Activated naive CD4-positive, alpha-beta T cell treated with anti-CD3 and anti-CD28 coated beads, Interleukin-2, amount 50 U/mL, for 72 hours (primary cell): Measurements from ENCODE around the gene AGMO. TPM values are rescaled to one million over a fixed set of nuclear protein-coding genes. Genes with fewer than 3 reads are reported as not detected.

Experiments used
- ATAC-seq, 2 donors: fragments of 150-1000 bp; cut with Tn5 transposase; 2 replicates each; pipeline ENCODE4 v1.10.0; 2021; ENCODE audit warnings: mild to moderate bottlenecking in 2 of 2, moderate library complexity in 2 of 2
- DNase-seq, 2 donors: peaks; one replicate each; pipeline ENCODE4 v3.0.0; 2021 to 2022; ENCODE audit warnings: low spot score in 2 of 2
- H3K27ac Mint-ChIP-seq, 2 donors: one replicate each; pipeline ENCODE4 v1.8.0; 2022; ENCODE audit warnings: mild to moderate bottlenecking in 2 of 2, mixed read lengths in 2 of 2
- H3K36me3 Mint-ChIP-seq, 2 donors: one replicate each; pipeline ENCODE4 v1.8.0; 2022; ENCODE audit warnings: mixed read lengths in 2 of 2
- H3K9me3 Mint-ChIP-seq, 2 donors: one replicate each; pipeline ENCODE4 v1.8.0; 2022; ENCODE audit warnings: mixed read lengths in 2 of 2
- total RNA-seq, 2 donors: library from RNA; stranded (reverse); gene quantifications; one replicate each; pipeline ENCODE4 v1.2.3, GENCODE V29; 2022

Gene AGMO
- total RNA-seq, 2 donors from 2014 or later: not detected

DNA sequence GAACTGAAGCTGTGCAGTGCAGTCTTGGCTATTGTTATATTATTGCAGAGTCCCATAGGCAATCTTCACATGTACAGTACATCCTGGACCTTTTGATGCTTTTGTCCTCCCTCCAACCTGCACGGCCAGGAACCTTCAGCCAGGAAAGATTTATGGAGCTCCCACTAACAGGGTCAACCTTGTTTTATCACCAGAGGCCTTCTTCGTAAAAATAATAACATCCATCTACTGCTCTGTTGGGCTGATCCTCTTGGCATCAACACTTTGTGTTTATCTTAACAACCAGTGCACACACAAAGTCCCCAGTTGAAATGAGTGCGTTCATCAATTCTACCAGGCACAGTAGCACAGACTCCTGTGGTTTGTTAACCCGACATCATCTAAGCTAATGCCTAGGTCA is 72.4 kb downstream of the AGMO start:
- ATAC-seq (no peak), DNase-seq (no peak)
- no peaks in the 10 kb centered on the region for H3K36me3 Mint-ChIP-seq
- H3K27ac Mint-ChIP-seq: no peak overlapping the region
- peaks cover 5 to 14% of the 10 kb centered on the region in 2 donors for H3K9me3 Mint-ChIP-seq

- peaks cover 6 to 17% of the 10 kb centered on the region in 2 donors for H3K9me3 Mint-ChIP-seq
Observed at GRCh38 chr7:15488401-15488800, 73.4 kb downstream of the AGMO start.

GRCh38 chr7:15487896-15488295 is 73.9 kb downstream of the AGMO start:
- no peak for ATAC-seq
- H3K9me3 Mint-ChIP-seq: peaks cover 6 to 17% of the 10 kb centered on the region in 2 donors
- no peaks in the 10 kb centered on the region for H3K36me3 Mint-ChIP-seq
- H3K27ac Mint-ChIP-seq: no peak overlapping the region
- no peak for DNase-seq

More at GRCh38 chr7:15488401-15488800, 73.4 kb downstream of the AGMO start:
- ATAC-seq: no peak
- no peak overlapping the region for H3K27ac Mint-ChIP-seq
- H3K36me3 Mint-ChIP-seq: no peaks in the 10 kb centered on the region
- DNase-seq: no peak

GRCh38 chr7:15485998-15486397 is 75.8 kb downstream of the AGMO start:
- no peak for DNase-seq
- Mint-ChIP-seq H3K9me3 (peaks cover 6 to 19% of the 10 kb centered on the region in 2 donors), H3K27ac (no peak overlapping the region), H3K36me3 (no peaks in the 10 kb centered on the region)
- no peak for ATAC-seq

GRCh38 chr7:15485431-15485830 is 76.4 kb downstream of the AGMO start:
- ATAC-seq (no peak), DNase-seq (no peak)
- Mint-ChIP-seq H3K9me3 (peaks cover 6 to 19% of the 10 kb centered on the region in 2 donors), H3K27ac (no peak overlapping the region), H3K36me3 (no peaks in the 10 kb centered on the region)

- H3K9me3 Mint-ChIP-seq: peaks cover 10 to 19% of the 10 kb centered on the region in 2 donors
- H3K36me3 Mint-ChIP-seq: no peaks in the 10 kb centered on the region
- ATAC-seq (no peak), DNase-seq (no peak)
- H3K27ac Mint-ChIP-seq: no peak overlapping the region
Observed at GRCh38 chr7:15481132-15481531, 80.7 kb downstream of the AGMO start.

GRCh38 chr7:15478401-15478800 is 83.4 kb downstream of the AGMO start:
- DNase-seq (no peak), ATAC-seq (no peak)

DNA sequence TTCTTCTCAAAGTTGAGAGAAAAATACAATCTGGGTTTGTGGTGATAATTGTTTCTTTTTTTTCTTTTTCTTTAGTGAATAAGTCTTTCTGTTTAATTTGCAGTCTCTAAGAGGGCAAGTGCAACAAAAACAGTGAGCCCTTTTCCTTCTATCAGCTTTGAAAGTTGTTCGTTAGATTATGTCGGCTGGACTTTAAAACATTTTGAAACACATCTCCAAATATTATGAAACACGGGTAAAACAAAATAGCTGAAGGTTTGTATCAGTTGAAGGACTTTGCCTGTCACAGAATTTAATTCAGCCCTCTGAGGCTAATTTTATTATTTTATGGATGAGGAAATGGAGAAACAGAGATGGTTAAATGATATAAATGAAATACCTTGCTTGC is 85.3 kb downstream of the AGMO start:
- Mint-ChIP-seq H3K9me3 (peaks cover 4 to 9% of the 10 kb centered on the region in 2 donors), H3K36me3 (no peaks in the 10 kb centered on the region), H3K27ac (no peak overlapping the region)
- ATAC-seq: no peak
- no peak for DNase-seq

More at GRCh38 chr7:15478401-15478800, 83.4 kb downstream of the AGMO start:
- Mint-ChIP-seq H3K36me3 (no peaks in the 10 kb centered on the region), H3K27ac (no peak overlapping the region), H3K9me3 (peaks cover 7 to 9% of the 10 kb centered on the region in 2 donors)

GRCh38 chr7:15475808-15476530 is 85.8 kb downstream of the AGMO start:
- peaks cover 4 to 9% of the 10 kb centered on the region in 2 donors for H3K9me3 Mint-ChIP-seq
- no peak overlapping the region for H3K27ac Mint-ChIP-seq
- DNase-seq: no peak
- no peaks in the 10 kb centered on the region for H3K36me3 Mint-ChIP-seq
- no peak for ATAC-seq

DNA sequence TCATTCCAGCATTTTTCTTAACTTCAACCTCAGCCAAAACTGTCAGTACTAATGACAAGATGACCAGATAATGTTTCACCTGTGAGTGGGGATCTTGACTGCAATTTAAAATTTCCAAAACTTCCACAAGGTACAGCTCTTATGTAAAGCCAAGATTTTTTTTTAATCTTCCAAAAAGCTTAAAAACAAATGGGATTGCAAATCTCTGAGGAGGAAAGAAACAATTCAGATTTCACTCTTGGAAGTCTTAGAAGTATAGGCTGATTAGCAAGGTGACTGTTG is 90.2 kb downstream of the AGMO start:
- DNase-seq (no peak), ATAC-seq (no peak)
- Mint-ChIP-seq H3K36me3 (no peaks in the 10 kb centered on the region), H3K27ac (no peak overlapping the region), H3K9me3 (peaks cover 8 to 16% of the 10 kb centered on the region in 2 donors)

DNA sequence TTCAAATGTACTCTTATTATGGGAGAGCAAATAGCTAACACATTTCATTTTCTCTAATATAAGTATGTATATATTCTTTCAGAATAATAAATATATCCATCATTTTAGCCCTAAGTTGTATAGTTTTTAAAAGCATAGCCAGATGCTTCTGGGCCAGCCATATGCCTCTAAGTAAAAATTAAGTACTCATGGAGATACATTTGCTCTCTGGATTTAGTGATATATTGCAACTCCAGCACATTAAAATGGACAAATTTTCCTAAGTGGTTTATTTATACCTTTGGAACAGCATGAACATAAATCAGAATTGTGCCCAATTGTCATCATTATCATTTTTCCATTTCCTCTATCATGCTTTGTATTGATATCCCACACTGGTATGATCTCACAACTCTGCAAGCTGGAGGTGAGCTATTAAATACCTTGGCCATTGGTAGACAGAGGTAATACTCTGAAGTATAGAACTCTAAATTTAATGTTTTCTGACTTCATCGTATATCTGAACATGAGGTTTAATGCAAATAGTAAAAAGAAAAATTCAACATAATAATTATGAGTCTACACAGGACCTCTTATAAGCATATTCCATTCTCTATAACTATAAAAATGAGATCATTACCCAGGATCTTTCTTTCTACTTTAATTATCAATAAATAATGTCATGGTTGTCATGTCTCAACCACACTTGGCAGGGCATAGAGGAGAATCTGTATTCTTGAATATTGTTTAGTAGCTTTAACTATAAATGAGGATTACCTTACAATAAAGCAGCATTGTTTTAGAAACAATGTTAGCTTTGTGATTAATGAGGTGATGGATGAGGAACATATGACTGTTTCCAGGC is 90.8 kb downstream of the AGMO start:
- Mint-ChIP-seq H3K36me3 (no peaks in the 10 kb centered on the region), H3K9me3 (peaks cover 10 to 16% of the 10 kb centered on the region in 2 donors), H3K27ac (no peak overlapping the region)
- DNase-seq: no peak
- no peak for ATAC-seq

- H3K27ac Mint-ChIP-seq: no peak overlapping the region
- H3K36me3 Mint-ChIP-seq: no peaks in the 10 kb centered on the region
- DNase-seq: no peak
- ATAC-seq: no peak
- peaks cover 12 to 13% of the 10 kb centered on the region in 2 donors for H3K9me3 Mint-ChIP-seq
Observed at GRCh38 chr7:15464667-15465121, 97.1 kb downstream of the AGMO start.

GRCh38 chr7:15463801-15464666 is 97.8 kb downstream of the AGMO start:
- no peak for DNase-seq
- Mint-ChIP-seq H3K27ac (no peak overlapping the region), H3K9me3 (peaks cover 9% of the 10 kb centered on the region in 2 donors), H3K36me3 (no peaks in the 10 kb centered on the region)
- no peak for ATAC-seq

- Mint-ChIP-seq H3K36me3 (no peaks in the 10 kb centered on the region), H3K9me3 (peaks cover 4 to 11% of the 10 kb centered on the region in 2 donors), H3K27ac (no peak overlapping the region)
- ATAC-seq: no peak
- no peak for DNase-seq
Observed at GRCh38 chr7:15462721-15463389, 99.0 kb downstream of the AGMO start.

GRCh38 chr7:15461576-15461975 is 100.2 kb downstream of the AGMO start:
- DNase-seq: no peak
- no peak for ATAC-seq
- Mint-ChIP-seq H3K36me3 (no peaks in the 10 kb centered on the region), H3K9me3 (peaks cover 4 to 8% of the 10 kb centered on the region in 2 donors), H3K27ac (no peak overlapping the region)

- Mint-ChIP-seq H3K36me3 (no peaks in the 10 kb centered on the region), H3K27ac (no peak overlapping the region), H3K9me3 (peaks cover 0 to 4% of the 10 kb centered on the region in 2 donors)
- no peak for DNase-seq
- no peak for ATAC-seq
Observed at GRCh38 chr7:15459018-15459615, 102.7 kb downstream of the AGMO start.
